GM18519 (cell line): Measurements from ENCODE around the gene GAS5.
"Not testable (repeated sequence)": the region's sequence is repeated elsewhere in the genome, so short reads cannot be mapped to it uniquely, and the experiment has no call there.

Experiments
- ATAC-seq: cut with Tn5 transposase; IDR thresholded peaks from one replicate; pipeline ENCODE4 v1.9.1; 2021; ENCODE audit warnings: mild to moderate bottlenecking, moderate library complexity; ENCODE audit not compliant: unreplicated experiment, low FRiP score

GAS5 gene

GRCh38 chr1:173867753-173868265 lies at the start of gene GAS5:
Gene GAS5, minus strand, starts transcription at chr1:173867989.
- peak; percentile 47 for ATAC-seq

- ATAC-seq, result no peak
These were observed 49.4 kb upstream of the GAS5 start, which contains the start of gene SERPINC1 for GRCh38 chr1:173917149-173917548. Gene SERPINC1, minus strand, starts transcription at chr1:173917327. Its CDS starts 68 bp downstream, at chr1:173917259.

GRCh38 chr1:173916667-173917066 lies 48.9 kb upstream of the GAS5 start:
- ATAC-seq, result no peak

GRCh38 chr1:173915596-173915995 lies 47.8 kb upstream of the GAS5 start:
- ATAC-seq, result no peak

GRCh38 chr1:173914366-173914871 lies 46.6 kb upstream of the GAS5 start:
- no peak for ATAC-seq

GRCh38 chr1:173913111-173913510 lies 45.3 kb upstream of the GAS5 start:
- no peak for ATAC-seq

GRCh38 chr1:173903827-173904531 lies 36.2 kb upstream of the GAS5 start:
- no peak for ATAC-seq

- ATAC-seq, result no peak
These were observed 33.2 kb upstream of the GAS5 start for GRCh38 chr1:173900992-173901391.

- no peak for ATAC-seq
These were observed 32.6 kb upstream of the GAS5 start for GRCh38 chr1:173900427-173900826.

GRCh38 chr1:173894189-173894588 lies 26.4 kb upstream of the GAS5 start:
- no peak for ATAC-seq

GRCh38 chr1:173893611-173894010 lies 25.8 kb upstream of the GAS5 start:
- no peak for ATAC-seq

- no peak for ATAC-seq
These were observed 22.1 kb upstream of the GAS5 start for GRCh38 chr1:173889885-173890284.

GRCh38 chr1:173888749-173889148 lies 21.0 kb upstream of the GAS5 start:
- ATAC-seq, result no peak

GRCh38 chr1:173887627-173888026 lies 19.8 kb upstream of the GAS5 start:
- no peak for ATAC-seq

- ATAC-seq, result no peak
These were observed 19.2 kb upstream of the GAS5 start for GRCh38 chr1:173886746-173887611.

- ATAC-seq, result no peak
These were observed 16.9 kb upstream of the GAS5 start for GRCh38 chr1:173884701-173885100.

- not testable (repeated sequence) for ATAC-seq
These were observed 13.3 kb upstream of the GAS5 start for GRCh38 chr1:173881117-173881516.

- ATAC-seq, result no peak
These were observed 10.5 kb upstream of the GAS5 start for GRCh38 chr1:173878251-173878650.

- ATAC-seq, result no peak
These were observed 8.9 kb upstream of the GAS5 start for GRCh38 chr1:173876732-173877131.

GRCh38 chr1:173871500-173871899 lies 3.7 kb upstream of the GAS5 start:
- ATAC-seq, result no peak

- no peak for ATAC-seq
These were observed 3.3 kb upstream of the GAS5 start for GRCh38 chr1:173871091-173871490.
